Peyer's patch (tissue), 4 donors: Measurements from ENCODE around the gene MYLK. TPM values are rescaled to one million over a fixed set of nuclear protein-coding genes. Genes with fewer than 3 reads are reported as not detected.
A peak's percentile ranks its signal among the peaks of the same experiment; 100 is the strongest.

Source experiments
- DNase-seq, 3 donors: peaks; one replicate each; pipeline ENCODE4 v3.0.0-alpha.2; 2017 to 2019
- H3K27ac ChIP-seq, 4 donors: fragments of 200-600 bp; sonication (generic); one replicate each; pipeline ENCODE4 v1.5.1; 2016 to 2019
- H3K27me3 ChIP-seq, 2 donors: fragments of 200-600 bp; sonication (generic); one replicate each; pipeline ENCODE4 v1.5.1; 2019
- H3K36me3 ChIP-seq, 3 donors: fragments of 200-600 bp; sonication (generic); one replicate each; pipeline ENCODE4 v1.5.1; 2016 to 2019
- H3K4me1 ChIP-seq, 4 donors: fragments of 200-600 bp; sonication (generic); one replicate each; pipeline ENCODE4 v1.5.1; 2016 to 2019
- H3K4me3 ChIP-seq, 4 donors: fragments of 200-600 bp; sonication (generic); 1 replicate in 3 of 4; 2 replicates in 1 of 4; pipeline ENCODE4 v1.5.1; 2016 to 2019; ENCODE audit warnings: mild to moderate bottlenecking in 1 of 4
- H3K9me3 ChIP-seq, 4 donors: fragments of 200-600 bp; sonication (generic); one replicate each; pipeline ENCODE4 v1.5.1; 2016 to 2019; ENCODE audit warnings: mild to moderate bottlenecking in 1 of 4
- POLR2A ChIP-seq, 2 donors: fragments of 450-650 bp; IDR thresholded peaks; one replicate each; pipeline ENCODE4 v1.5.1; 2017; ENCODE audit warnings: antibody characterized with exemption in 2 of 2, mild to moderate bottlenecking in 2 of 2, moderate library complexity in 2 of 2
- total RNA-seq, 4 donors: library from RNA; depleted of rRNA; stranded (reverse); fragments of >200 nt; gene quantifications; one replicate each; pipeline ENCODE4 v1.1.0, GENCODE V29; 2016
- TF ChIP-seq, protein P1 (sequence below), 6 experiments: fragments of 450-650 bp in 4 of 6; fragments of 200-600 bp in 2 of 6; sonication (generic) in 1 of 6; IDR thresholded peaks; one replicate each; pipeline ENCODE4 v1.5.1; 2017 to 2019; ENCODE audit warnings: antibody characterized with exemption in 6 of 6, mild to moderate bottlenecking in 3 of 6, moderate library complexity in 1 of 6

MYLK gene
- total RNA-seq, 4 donors from 2014 or later, result 81.3 to 117 (median 94.1) TPM

DNA sequence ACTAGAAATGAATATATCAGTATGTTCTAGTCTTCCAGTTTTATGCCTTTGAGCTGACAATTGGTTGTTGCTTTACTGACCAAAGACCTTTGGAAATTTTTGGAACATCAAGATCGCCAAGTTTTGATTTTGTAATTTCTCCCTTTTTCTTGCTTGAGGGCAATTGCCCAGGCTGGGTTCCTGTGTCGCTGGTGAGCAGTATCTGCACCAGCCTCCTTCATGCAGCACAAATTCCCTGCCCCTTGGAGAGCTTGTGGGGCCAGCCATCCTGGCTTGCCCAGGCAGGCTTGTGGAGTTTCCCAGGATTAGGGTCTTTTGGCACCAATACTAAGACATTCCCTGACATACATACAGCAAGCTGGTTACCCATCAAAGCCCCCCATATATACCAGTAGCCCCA lies 261.4 kb downstream of the MYLK start:
- DNase-seq, result no peak
- Histone ChIP-seq H3K27me3 (no peaks in the 10 kb centered on the region), H3K36me3 (peaks cover 0 to 30% (median 0%) of the 10 kb centered on the region in 3 donors), H3K27ac (peak overlapping the region in 1 of 4 donors; percentile 33), H3K4me3 (no peak overlapping the region), H3K4me1 (no peaks in the 10 kb centered on the region), H3K9me3 (no peaks in the 10 kb centered on the region)
- TF ChIP-seq POLR2A (IDR thresholded peaks at IDR 0.05), result no peak
- TF ChIP-seq, protein P1, sequence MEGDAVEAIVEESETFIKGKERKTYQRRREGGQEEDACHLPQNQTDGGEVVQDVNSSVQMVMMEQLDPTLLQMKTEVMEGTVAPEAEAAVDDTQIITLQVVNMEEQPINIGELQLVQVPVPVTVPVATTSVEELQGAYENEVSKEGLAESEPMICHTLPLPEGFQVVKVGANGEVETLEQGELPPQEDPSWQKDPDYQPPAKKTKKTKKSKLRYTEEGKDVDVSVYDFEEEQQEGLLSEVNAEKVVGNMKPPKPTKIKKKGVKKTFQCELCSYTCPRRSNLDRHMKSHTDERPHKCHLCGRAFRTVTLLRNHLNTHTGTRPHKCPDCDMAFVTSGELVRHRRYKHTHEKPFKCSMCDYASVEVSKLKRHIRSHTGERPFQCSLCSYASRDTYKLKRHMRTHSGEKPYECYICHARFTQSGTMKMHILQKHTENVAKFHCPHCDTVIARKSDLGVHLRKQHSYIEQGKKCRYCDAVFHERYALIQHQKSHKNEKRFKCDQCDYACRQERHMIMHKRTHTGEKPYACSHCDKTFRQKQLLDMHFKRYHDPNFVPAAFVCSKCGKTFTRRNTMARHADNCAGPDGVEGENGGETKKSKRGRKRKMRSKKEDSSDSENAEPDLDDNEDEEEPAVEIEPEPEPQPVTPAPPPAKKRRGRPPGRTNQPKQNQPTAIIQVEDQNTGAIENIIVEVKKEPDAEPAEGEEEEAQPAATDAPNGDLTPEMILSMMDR (IDR thresholded peaks at IDR 0.05), result no peak

DNA sequence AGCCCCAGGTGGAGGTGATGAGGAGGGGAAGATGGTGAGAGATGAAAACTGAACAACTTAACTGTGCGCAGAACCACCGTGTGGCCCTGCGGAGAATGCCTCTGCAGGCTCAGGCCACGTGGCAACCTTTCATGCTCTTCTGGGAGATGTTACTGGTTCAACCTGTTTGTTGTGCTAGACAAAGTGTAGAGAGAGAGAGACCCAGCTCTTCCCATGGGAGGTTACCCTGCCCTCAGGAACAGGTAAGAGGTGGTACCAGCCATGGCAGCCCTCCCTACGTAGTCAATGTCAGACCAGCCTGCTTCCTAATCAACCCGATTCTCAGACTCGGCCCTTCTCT lies 262.3 kb downstream of the MYLK start:
- no peak overlapping the region for H3K4me3 ChIP-seq
- H3K27me3 ChIP-seq, result no peaks in the 10 kb centered on the region
- peak overlapping the region in 2 of 4 donors; percentile 26 to 82 for H3K27ac ChIP-seq
- no peak for DNase-seq
- TF ChIP-seq POLR2A (IDR thresholded peaks at IDR 0.05), result no peak
- TF ChIP-seq, protein P1 (IDR thresholded peaks at IDR 0.05), result no peak
- no peaks in the 10 kb centered on the region for H3K9me3 ChIP-seq
- H3K4me1 ChIP-seq, result no peaks in the 10 kb centered on the region
- H3K36me3 ChIP-seq, result peaks cover 0 to 27% (median 0%) of the 10 kb centered on the region in 3 donors

DNA sequence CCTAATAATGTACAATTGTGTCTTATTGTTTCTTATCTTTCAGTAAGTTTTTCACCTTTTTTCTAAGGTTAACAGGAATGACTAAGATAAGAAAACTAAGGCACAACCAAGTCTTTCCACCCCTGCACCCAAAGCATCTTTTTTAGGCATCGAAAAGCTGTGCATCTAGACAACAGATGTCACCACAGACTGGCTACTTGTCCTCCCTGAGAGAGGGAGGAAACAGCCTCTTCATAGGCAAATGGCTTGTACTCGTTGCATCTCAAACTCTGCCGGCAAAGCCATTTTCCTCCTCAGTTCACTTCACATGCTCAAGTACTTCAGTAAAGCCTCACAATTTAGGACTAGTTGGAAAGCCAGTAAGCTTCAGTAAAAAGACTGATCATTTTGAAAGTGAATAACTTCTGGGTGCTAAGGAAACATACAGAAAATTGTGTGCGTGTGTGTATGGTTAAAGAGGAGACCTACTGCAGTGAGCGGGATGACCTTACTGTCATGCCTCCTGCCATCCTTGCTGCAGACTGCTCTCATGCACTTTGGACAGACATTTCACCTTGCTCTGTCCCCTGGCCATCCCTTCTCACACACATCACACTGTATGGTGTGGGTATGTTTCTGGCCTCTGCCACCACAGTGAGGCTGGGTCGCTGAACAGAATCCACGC lies 262.8 kb downstream of the MYLK start:
- no peak for TF ChIP-seq POLR2A (IDR thresholded peaks at IDR 0.05)
- TF ChIP-seq, protein P1 (IDR thresholded peaks at IDR 0.05), result no peak
- H3K4me1 ChIP-seq, result no peaks in the 10 kb centered on the region
- no peaks in the 10 kb centered on the region for H3K9me3 ChIP-seq
- H3K4me3 ChIP-seq, result no peak overlapping the region
- H3K27ac ChIP-seq, result peak overlapping the region in 2 of 4 donors; percentile 26 to 82
- no peak for DNase-seq
- H3K27me3 ChIP-seq, result no peaks in the 10 kb centered on the region
- H3K36me3 ChIP-seq, result peaks cover 0 to 28% (median 0%) of the 10 kb centered on the region in 3 donors

DNA sequence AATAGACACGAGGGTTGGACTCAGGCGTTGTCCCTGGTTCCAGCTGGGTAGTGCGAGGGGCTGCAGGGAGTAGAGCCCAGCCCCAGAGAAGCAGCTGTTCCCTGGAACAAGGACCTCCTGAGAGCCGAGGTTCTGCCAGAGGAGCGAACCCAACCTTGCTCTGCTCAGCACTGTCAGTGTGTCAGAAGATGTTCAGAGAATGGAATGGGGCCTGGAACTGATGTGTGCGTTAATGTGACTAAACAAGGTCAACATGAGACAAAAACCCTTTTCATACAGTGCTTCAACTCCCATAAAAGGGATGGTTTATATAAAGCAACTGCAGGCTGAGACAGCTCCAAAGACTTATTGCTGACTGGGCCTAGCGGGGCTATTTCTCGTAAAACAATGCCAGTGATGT lies 263.8 kb downstream of the MYLK start:
- TF ChIP-seq POLR2A (IDR thresholded peaks at IDR 0.05), result no peak
- TF ChIP-seq, protein P1 (IDR thresholded peaks at IDR 0.05), result no peak
- no peaks in the 10 kb centered on the region for H3K9me3 ChIP-seq
- peaks cover 0 to 23% (median 0%) of the 10 kb centered on the region in 3 donors for H3K36me3 ChIP-seq
- peak overlapping the region; percentile 20 to 82 (median 54) for H3K27ac ChIP-seq
- DNase-seq, result no peak
- no peaks in the 10 kb centered on the region for H3K27me3 ChIP-seq
- peak overlapping the region in 1 of 4 donors; percentile 41 for H3K4me3 ChIP-seq
- no peaks in the 10 kb centered on the region for H3K4me1 ChIP-seq

DNA sequence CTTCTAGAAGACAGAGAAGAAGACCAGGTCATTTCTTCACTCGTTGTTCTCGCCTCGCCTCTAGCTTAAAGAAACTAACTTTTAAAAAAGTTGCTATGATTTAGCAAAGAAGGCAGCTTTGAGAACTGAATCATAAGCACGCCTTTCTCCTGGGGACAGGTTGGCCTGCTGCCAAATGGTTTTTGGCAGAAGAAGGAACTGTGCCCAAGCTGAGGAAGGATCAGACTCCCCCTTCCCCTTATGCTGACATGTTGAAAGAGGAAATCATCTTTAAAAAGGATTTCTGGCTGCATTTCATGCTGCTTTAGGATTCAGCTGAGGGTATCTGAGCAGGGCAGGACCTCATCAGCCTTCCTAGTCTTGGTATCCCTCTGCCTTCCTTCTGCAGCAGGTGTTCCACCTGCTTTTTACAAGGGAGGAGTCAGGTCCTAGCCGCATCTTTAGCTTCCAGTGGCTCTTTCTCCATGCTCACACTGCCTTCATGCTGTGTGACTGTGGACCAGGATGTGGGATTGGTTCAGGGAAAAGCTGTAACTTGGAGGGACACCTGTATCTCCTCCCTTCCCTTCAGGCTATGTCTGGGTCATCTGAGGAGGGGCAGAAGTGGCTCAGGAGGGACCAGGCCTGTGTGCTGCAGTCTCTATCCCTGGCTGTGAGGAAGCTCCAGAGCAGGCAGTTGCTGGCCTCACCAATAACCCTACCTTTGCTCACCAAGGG lies 265.2 kb downstream of the MYLK start:
- H3K27me3 ChIP-seq, result no peaks in the 10 kb centered on the region
- no peaks in the 10 kb centered on the region for H3K4me1 ChIP-seq
- H3K27ac ChIP-seq, result peak overlapping the region in 2 of 4 donors; percentile 46 to 82
- DNase-seq, result peak in 2 of 3 donors; percentile 39 to 69
- H3K4me3 ChIP-seq, result peak overlapping the region in 1 of 4 donors; percentile 41
- no peaks in the 10 kb centered on the region for H3K9me3 ChIP-seq
- TF ChIP-seq, protein P1 (IDR thresholded peaks at IDR 0.05), result no peak
- TF ChIP-seq POLR2A (IDR thresholded peaks at IDR 0.05), result no peak
- peaks cover 0 to 14% (median 0%) of the 10 kb centered on the region in 3 donors for H3K36me3 ChIP-seq
